Common myeloid progenitor, CD34-positive (primary cell): Measurements from ENCODE around the gene PRTG.
"Not testable (repeated sequence)": the region's sequence is repeated elsewhere in the genome, so short reads cannot be mapped to it uniquely, and the experiment has no call there.

Source experiments
- CTCF ChIA-PET: fragments of 350-600 bp; sonication (Branson Sonifier 250); formaldehyde crosslinking; loops from one replicate; lab custom pipeline; 2021; ENCODE audit warnings: antibody characterized with exemption; lab: Charles Lee
- POLR2A ChIA-PET: fragments of 350-600 bp; sonication (Branson Sonifier 250); formaldehyde crosslinking; loops from one replicate; lab custom pipeline; 2021; ENCODE audit warnings: antibody characterized with exemption; lab: Charles Lee
- DNase-seq, 3 donors: peaks; one replicate each; pipeline versions ENCODE4 v3.0.0 to v3.0.0-alpha.2; 2013
- H3K27ac ChIP-seq, 2 experiments: 1 replicate in 1 of 2; 2 replicates in 1 of 2; pipeline ENCODE4 v1.7.0; 2013; ENCODE audit warnings: inconsistent platforms in 2 of 2, low read length in 2 of 2, mild to moderate bottlenecking in 2 of 2, low read depth in 1 of 2, moderate library complexity in 1 of 2; ENCODE audit not compliant: severe bottlenecking in 2 of 2, insufficient read depth in 1 of 2, poor library complexity in 1 of 2
- H3K27me3 ChIP-seq, 5 experiments: replicated peaks in 2 of 5; 1 replicate in 3 of 5; 2 replicates in 2 of 5; pipeline versions ENCODE4 v1.6.1 to v1.7.0; 2013; ENCODE audit warnings: low read length in 4 of 5, mild to moderate bottlenecking in 2 of 5, moderate library complexity in 2 of 5, inconsistent platforms in 1 of 5; ENCODE audit not compliant: insufficient read depth in 5 of 5, control insufficient read depth in 4 of 5
- H3K36me3 ChIP-seq, 4 experiments: 1 replicate in 2 of 4; 2 replicates in 2 of 4; pipeline versions ENCODE4 v1.6.1 to v1.7.0; 2013; ENCODE audit warnings: low read length in 3 of 4, control low read depth in 1 of 4, mild to moderate bottlenecking in 1 of 4; ENCODE audit not compliant: control insufficient read depth in 4 of 4, insufficient read depth in 4 of 4
- H3K4me1 ChIP-seq, 4 experiments: 1 replicate in 3 of 4; 2 replicates in 1 of 4; pipeline versions ENCODE4 v1.6.1 to v1.7.1; 2013; ENCODE audit warnings: low read length in 3 of 4, mild to moderate bottlenecking in 3 of 4, control low read depth in 1 of 4, inconsistent platforms in 1 of 4, moderate library complexity in 1 of 4; ENCODE audit not compliant: control insufficient read depth in 4 of 4, insufficient read depth in 4 of 4; ENCODE audit errors: control extremely low read depth in 1 of 4
- H3K4me3 ChIP-seq, 7 experiments: 1 replicate in 4 of 7; 2 replicates in 3 of 7; pipeline versions ENCODE4 v1.5.1 to v1.7.0; 2013; ENCODE audit warnings: mild to moderate bottlenecking in 7 of 7, low read length in 6 of 7, moderate library complexity in 6 of 7, inconsistent platforms in 2 of 7, low read depth in 2 of 7, control low read depth in 1 of 7; ENCODE audit not compliant: insufficient read depth in 4 of 7, control insufficient read depth in 1 of 7; ENCODE audit errors: extremely low read depth in 1 of 7
- H3K9me3 ChIP-seq, 5 experiments: 1 replicate in 4 of 5; 2 replicates in 1 of 5; pipeline versions ENCODE4 v1.6.1 to v1.7.1; 2013; ENCODE audit warnings: low read length in 4 of 5, mild to moderate bottlenecking in 2 of 5, inconsistent platforms in 1 of 5, low read depth in 1 of 5, moderate library complexity in 1 of 5; ENCODE audit not compliant: control insufficient read depth in 4 of 5, insufficient read depth in 2 of 5; ENCODE audit errors: control extremely low read depth in 1 of 5
- WGBS: methylation state at CpG from one replicate; pipeline ENCODE4 v1.1.5; 2013; ENCODE audit not compliant: insufficient coverage; 5-methylcytosine and 5-hydroxymethylcytosine counted together

The PRTG gene

GRCh38 chr15:55738715-55739114 lies 4.2 kb downstream of the PRTG start:
- no CpG with 5 or more reads among the region's 1 CpG for WGBS
- Histone ChIP-seq H3K36me3 (no peaks in the 10 kb centered on the region), H3K27ac (no peak overlapping the region), H3K4me3 (no peak overlapping the region), H3K9me3 (no peaks in the 10 kb centered on the region), H3K4me1 (peaks cover 17 to 24% (median 22%) of the 10 kb centered on the region in 4 experiments), H3K27me3 (peaks cover 0 to 59% (median 12%) of the 10 kb centered on the region in 5 experiments)
- POLR2A ChIA-PET, result no interaction called here
- CTCF ChIA-PET, result no interaction called here
- DNase-seq, result no peak

GRCh38 chr15:55737373-55737772 lies 5.6 kb downstream of the PRTG start:
- ChIA-PET CTCF (no interaction called here), POLR2A (no interaction called here)
- Histone ChIP-seq H3K36me3 (no peaks in the 10 kb centered on the region), H3K4me1 (peaks cover 11 to 17% (median 15%) of the 10 kb centered on the region in 4 experiments), H3K27ac (no peak overlapping the region), H3K9me3 (no peaks in the 10 kb centered on the region), H3K27me3 (peaks cover 0 to 47% (median 10%) of the 10 kb centered on the region in 5 experiments), H3K4me3 (no peak overlapping the region)
- DNase-seq, result peak in 2 of 3 donors; percentile 2 to 11

- Histone ChIP-seq H3K9me3 (no peaks in the 10 kb centered on the region), H3K4me1 (peaks cover 5 to 17% (median 9%) of the 10 kb centered on the region in 4 experiments), H3K36me3 (no peaks in the 10 kb centered on the region), H3K4me3 (no peak overlapping the region), H3K27ac (no peak overlapping the region), H3K27me3 (peaks cover 0 to 41% (median 6%) of the 10 kb centered on the region in 5 experiments)
- WGBS, result 100% methylated on average over 1 of the region's 3 CpGs
- ChIA-PET CTCF (no interaction called here), POLR2A (no interaction called here)
- no peak for DNase-seq
Observed at GRCh38 chr15:55736756-55737155, 6.2 kb downstream of the PRTG start.

GRCh38 chr15:55734641-55735040 lies 8.3 kb downstream of the PRTG start:
- Histone ChIP-seq H3K27ac (no peak overlapping the region), H3K4me3 (no peak overlapping the region), H3K9me3 (no peaks in the 10 kb centered on the region), H3K27me3 (peaks cover 0 to 20% (median 0%) of the 10 kb centered on the region in 5 experiments), H3K4me1 (peaks cover 0 to 4% (median 0%) of the 10 kb centered on the region in 4 experiments), H3K36me3 (no peaks in the 10 kb centered on the region)
- 100% methylated on average over 1 of the region's 2 CpGs for WGBS
- ChIA-PET POLR2A (no interaction called here), CTCF (interaction anchor here (0.8 to 0.9 kb wide), 2 partner anchors 21 to 91 kb away, joined by 3 read pairs; no protein-coding TSS in a partner anchor)
- DNase-seq, result no peak

- WGBS, result 94% methylated on average over 6 of the region's 7 CpGs
- H3K9me3 ChIP-seq, H3K4me3 ChIP-seq, DNase-seq, H3K27ac ChIP-seq, H3K36me3 ChIP-seq, H3K4me1 ChIP-seq, CTCF ChIA-PET: not testable (repeated sequence)
- H3K27me3 ChIP-seq, result peaks cover 0 to 12% (median 0%) of the 10 kb centered on the region in 5 experiments
- POLR2A ChIA-PET, result interaction anchor here (0.6 kb wide), 1 partner anchor 10 kb away, joined by 3 read pairs; no protein-coding TSS in a partner anchor
Observed at GRCh38 chr15:55733461-55733860, 9.5 kb downstream of the PRTG start.

- no peaks in the 10 kb centered on the region for H3K36me3 ChIP-seq
- WGBS, result no CpG with 5 or more reads among the region's 3 CpGs
- CTCF ChIA-PET, result no interaction called here
Observed at GRCh38 chr15:55721554-55722185, 21.3 kb downstream of the PRTG start.

GRCh38 chr15:55715355-55716076 lies 27.4 kb downstream of the PRTG start:
- no peaks in the 10 kb centered on the region for H3K36me3 ChIP-seq
- WGBS, result 100% methylated on average over 5 of the region's 6 CpGs
- no peak overlapping the region for H3K4me3 ChIP-seq
- no peak for DNase-seq
- ChIA-PET CTCF (no interaction called here), POLR2A (no interaction called here)
- H3K27ac ChIP-seq, result no peak overlapping the region
- H3K27me3 ChIP-seq, result no peaks in the 10 kb centered on the region
- H3K4me1 ChIP-seq, result no peaks in the 10 kb centered on the region
- no peaks in the 10 kb centered on the region for H3K9me3 ChIP-seq

More at GRCh38 chr15:55721554-55722185, 21.3 kb downstream of the PRTG start:
- POLR2A ChIA-PET, result no interaction called here
- no peaks in the 10 kb centered on the region for H3K4me1 ChIP-seq
- H3K4me3 ChIP-seq, result no peak overlapping the region
- H3K9me3 ChIP-seq, result peaks cover 0 to 5% (median 3%) of the 10 kb centered on the region in 5 experiments
- H3K27me3 ChIP-seq, result no peaks in the 10 kb centered on the region
- no peak overlapping the region for H3K27ac ChIP-seq
- DNase-seq, result no peak
